ENCODE data around the gene AGBL4. TPM values are rescaled to one million over a fixed set of nuclear protein-coding genes. Genes with fewer than 3 reads are reported as not detected.

Gene AGBL4
- total RNA-seq, 2 donors from 2014 or later, result 0.40 to 5.5 TPM

- Mint-ChIP-seq H3K4me1 (peaks cover 9% of the 10 kb centered on the region), H3K36me3 (ENCODE audit: low read depth) (peaks cover 15% of the 10 kb centered on the region), H3K27ac (no peak overlapping the region), H3K4me3 (no peak overlapping the region), H3K27me3 (ENCODE audit: insufficient read depth) (no peaks in the 10 kb centered on the region), H3K9me3 (no peaks in the 10 kb centered on the region)
- 90 to 100% methylated on average over 1 of the region's 1 CpG for WGBS, 2 experiments (ENCODE audit: insufficient coverage in 1 of 2, insufficient read length in 1 of 2)
- Histone ChIP-seq H3K4me1 (ENCODE audit: control insufficient read depth, insufficient read depth, low read length) (no peaks in the 10 kb centered on the region), H3K36me3 (ENCODE audit: control insufficient read depth, insufficient read depth, low read length) (peaks cover under 1% of the 10 kb centered on the region), H3K27me3 (ENCODE audit: control insufficient read depth, insufficient read depth, low read length, poor library complexity, severe bottlenecking) (no peaks in the 10 kb centered on the region), H3K9ac (ENCODE audit: extremely low read depth, low read length, poor library complexity, severe bottlenecking) (no peak overlapping the region), H3K4me3 (ENCODE audit: low read length) (no peak overlapping the region), H3K27ac (ENCODE audit: low read depth, low read length) (no peak overlapping the region), H3K9me3 (ENCODE audit: control insufficient read depth, low read length) (no peaks in the 10 kb centered on the region)
- no peak for DNase-seq
- no peak for TF ChIP-seq CTCF (conservative IDR thresholded peaks at IDR 0.05)
These were observed 1270.5 kb downstream of the AGBL4 start for GRCh38 chr1:48753293-48753692.

GRCh38 chr1:48750109-48750508 is 1273.6 kb downstream of the AGBL4 start:
- Mint-ChIP-seq H3K36me3 (ENCODE audit: low read depth) (peaks cover 14% of the 10 kb centered on the region), H3K27ac (no peak overlapping the region), H3K4me1 (peaks cover 6% of the 10 kb centered on the region), H3K4me3 (no peak overlapping the region), H3K27me3 (ENCODE audit: insufficient read depth) (no peaks in the 10 kb centered on the region), H3K9me3 (no peaks in the 10 kb centered on the region)
- no peaks in the 10 kb centered on the region for H3K9me3 ChIP-seq (ENCODE audit: control insufficient read depth, low read length)
- H3K36me3 ChIP-seq (ENCODE audit: control insufficient read depth, insufficient read depth, low read length), result no peaks in the 10 kb centered on the region
- WGBS, 2 experiments (ENCODE audit: insufficient coverage in 1 of 2, insufficient read length in 1 of 2), result 89 to 95% methylated on average over 1 of the region's 1 CpG
- DNase-seq, result no peak
- H3K4me3 ChIP-seq (ENCODE audit: low read length), result no peak overlapping the region
- no peak overlapping the region for H3K27ac ChIP-seq (ENCODE audit: low read depth, low read length)
- TF ChIP-seq CTCF (conservative IDR thresholded peaks at IDR 0.05), result no peak
- H3K9ac ChIP-seq (ENCODE audit: extremely low read depth, low read length, poor library complexity, severe bottlenecking), result no peak overlapping the region
- H3K27me3 ChIP-seq (ENCODE audit: control insufficient read depth, insufficient read depth, low read length, poor library complexity, severe bottlenecking), result no peaks in the 10 kb centered on the region
- H3K4me1 ChIP-seq (ENCODE audit: control insufficient read depth, insufficient read depth, low read length), result no peaks in the 10 kb centered on the region

GRCh38 chr1:48749068-48749467 is 1274.7 kb downstream of the AGBL4 start:
- H3K4me3 Mint-ChIP-seq, result no peak overlapping the region
- DNase-seq, result no peak
- WGBS, 2 experiments (ENCODE audit: insufficient coverage in 1 of 2, insufficient read length in 1 of 2), result 86 to 92% methylated on average over 7 of the region's 7 CpGs
- H3K27me3 Mint-ChIP-seq (ENCODE audit: insufficient read depth), result no peaks in the 10 kb centered on the region
- Histone ChIP-seq H3K27ac (ENCODE audit: low read depth, low read length) (no peak overlapping the region), H3K4me1 (ENCODE audit: control insufficient read depth, insufficient read depth, low read length) (no peaks in the 10 kb centered on the region), H3K9me3 (ENCODE audit: control insufficient read depth, low read length) (no peaks in the 10 kb centered on the region), H3K36me3 (ENCODE audit: control insufficient read depth, insufficient read depth, low read length) (no peaks in the 10 kb centered on the region), H3K27me3 (ENCODE audit: control insufficient read depth, insufficient read depth, low read length, poor library complexity, severe bottlenecking) (no peaks in the 10 kb centered on the region), H3K9ac (ENCODE audit: extremely low read depth, low read length, poor library complexity, severe bottlenecking) (no peak overlapping the region), H3K4me3 (ENCODE audit: low read length) (no peak overlapping the region)
- H3K27ac Mint-ChIP-seq, result no peak overlapping the region
- H3K36me3 Mint-ChIP-seq (ENCODE audit: low read depth), result peaks cover 15% of the 10 kb centered on the region
- no peak for TF ChIP-seq CTCF (conservative IDR thresholded peaks at IDR 0.05)
- peaks cover 10% of the 10 kb centered on the region for H3K4me1 Mint-ChIP-seq
- no peaks in the 10 kb centered on the region for H3K9me3 Mint-ChIP-seq
